GM23338 (cell line): ENCODE measurements around the gene RAB40B. TPM values are rescaled to one million over a fixed set of nuclear protein-coding genes. Genes with fewer than 3 reads are reported as not detected.

Experiments
- ATAC-seq: fragments of 200-7000 bp; cut with Tn5 transposase; 3 replicates; pipeline ENCODE4 v1.9.1; 2020
- DNase-seq: peaks from one replicate; pipeline ENCODE4 v3.0.0-alpha.2; 2015; ENCODE audit warnings: low spot score
- H2AFZ ChIP-seq: fragments of 200-600 bp; sonication (generic); 2 replicates; pipeline ENCODE4 v1.8.0; 2016; ENCODE audit warnings: antibody characterized with exemption, mild to moderate bottlenecking, moderate library complexity
- H3F3A ChIP-seq: fragments of 200-600 bp; sonication (generic); replicated peaks from 2 replicates; pipeline ENCODE4 v1.8.0; 2017; ENCODE audit warnings: antibody characterized with exemption, mixed run types, low read depth
- H3K27ac ChIP-seq: fragments of 200-600 bp; sonication (generic); 2 replicates; pipeline ENCODE4 v1.6.1; 2016; ENCODE audit warnings: low read depth
- H3K27me3 ChIP-seq: fragments of 200-600 bp; sonication (generic); 2 replicates; pipeline ENCODE4 v1.8.0; 2016; ENCODE audit warnings: mild to moderate bottlenecking, mixed run types, moderate library complexity; ENCODE audit not compliant: insufficient read depth
- H3K36me3 ChIP-seq: fragments of 200-600 bp; sonication (generic); 2 replicates; pipeline ENCODE4 v1.8.0; 2016; ENCODE audit warnings: mild to moderate bottlenecking; ENCODE audit not compliant: insufficient read depth
- H3K4me1 ChIP-seq: fragments of 200-600 bp; sonication (generic); 2 replicates; pipeline ENCODE4 v1.8.0; 2016; ENCODE audit warnings: mild to moderate bottlenecking, moderate library complexity; ENCODE audit not compliant: insufficient read depth
- H3K4me2 ChIP-seq: fragments of 200-600 bp; sonication (generic); 2 replicates; pipeline ENCODE4 v1.7.1; 2017; ENCODE audit warnings: mixed run types
- H3K4me3 ChIP-seq: fragments of 200-600 bp; sonication (generic); 2 replicates; pipeline ENCODE4 v1.6.1; 2016; ENCODE audit warnings: mixed run types
- H3K79me2 ChIP-seq: fragments of 200-600 bp; sonication (generic); replicated peaks from 2 replicates; pipeline ENCODE4 v1.8.0; 2017; ENCODE audit warnings: mild to moderate bottlenecking; ENCODE audit not compliant: insufficient read depth
- H3K9me2 ChIP-seq: fragments of 200-600 bp; sonication (generic); 2 replicates; pipeline ENCODE4 v1.8.0; 2017; ENCODE audit not compliant: insufficient read depth
- H4K20me1 ChIP-seq: fragments of 200-600 bp; sonication (generic); replicated peaks from 2 replicates; pipeline ENCODE4 v1.8.0; 2017; ENCODE audit warnings: mild to moderate bottlenecking; ENCODE audit not compliant: insufficient read depth
- H3K27ac Mint-ChIP-seq: 2 replicates; pipeline ENCODE4 v1.8.0; 2020; ENCODE audit warnings: inconsistent platforms, mild to moderate bottlenecking, moderate library complexity, mixed read lengths
- H3K27me3 Mint-ChIP-seq: 3 replicates; pipeline ENCODE4 v1.8.0; 2022; ENCODE audit warnings: low read depth, mild to moderate bottlenecking, moderate library complexity, mixed read lengths, inconsistent platforms; ENCODE audit not compliant: insufficient read depth, poor library complexity
- H3K36me3 Mint-ChIP-seq: 3 replicates; pipeline ENCODE4 v1.8.0; 2021; ENCODE audit warnings: low read depth, mild to moderate bottlenecking, inconsistent platforms, moderate library complexity, mixed read lengths
- H3K4me1 Mint-ChIP-seq: 3 replicates; pipeline ENCODE4 v1.8.0; 2020; ENCODE audit warnings: mild to moderate bottlenecking, inconsistent platforms, mixed read lengths
- H3K4me3 Mint-ChIP-seq: 3 replicates; pipeline ENCODE4 v1.8.0; 2021; ENCODE audit warnings: moderate library complexity, mild to moderate bottlenecking, inconsistent platforms, mixed read lengths
- H3K9me3 Mint-ChIP-seq: 3 replicates; pipeline ENCODE4 v1.8.0; 2020; ENCODE audit warnings: moderate library complexity, mild to moderate bottlenecking, inconsistent platforms, mixed read lengths
- EZH2 ChIP-seq: fragments of 200-600 bp; sonication (generic); IDR thresholded peaks from one replicate; pipeline ENCODE4 v1.8.0; 2017; ENCODE audit warnings: antibody characterized with exemption, mild to moderate bottlenecking, low read depth; ENCODE audit not compliant: unreplicated experiment
- EZH2phosphoT487 ChIP-seq: fragments of 200-600 bp; sonication (generic); IDR thresholded peaks from one replicate; pipeline ENCODE4 v1.8.1; 2018; ENCODE audit warnings: antibody characterized with exemption; ENCODE audit not compliant: unreplicated experiment
- JUNB ChIP-seq: IDR thresholded peaks from one replicate; pipeline ENCODE4 v1.6.1; 2016; ENCODE audit warnings: antibody characterized with exemption; ENCODE audit not compliant: unreplicated experiment
- NANOG ChIP-seq: IDR thresholded peaks from 2 replicates; pipeline ENCODE4 v1.6.1; 2016; ENCODE audit warnings: antibody characterized with exemption, borderline replicate concordance
- POLR2AphosphoS5 ChIP-seq: IDR thresholded peaks from 2 replicates; pipeline ENCODE4 v1.6.1; 2016; ENCODE audit warnings: antibody characterized with exemption, low read depth
- STAT1 ChIP-seq: IDR thresholded peaks from one replicate; pipeline ENCODE4 v1.6.1; 2016; ENCODE audit warnings: antibody characterized with exemption; ENCODE audit not compliant: unreplicated experiment
- ZNF114 ChIP-seq: fragments of 250-450 bp; sonication (Bioruptor Pico); IDR thresholded peaks from 2 replicates; pipeline ENCODE4 v1.5.0; 2020; ENCODE audit warnings: mild to moderate bottlenecking, moderate library complexity
- ZNF331 ChIP-seq: fragments of 250-450 bp; sonication (Bioruptor Pico); IDR thresholded peaks from 2 replicates; pipeline ENCODE4 v1.5.0; 2020; ENCODE audit warnings: low read depth, mild to moderate bottlenecking, moderate library complexity
- ZNF462 ChIP-seq: fragments of 250-450 bp; sonication (Bioruptor Pico); IDR thresholded peaks from 2 replicates; pipeline ENCODE4 v1.5.0; 2020; ENCODE audit warnings: mild to moderate bottlenecking, moderate library complexity
- polyA plus RNA-seq: library from polyadenylated mRNA; unstranded; fragments of >200 nt; fragmentation: Nextera tagmentation; extraction: Ambion mirVana; gene quantifications from 2 replicates; pipeline ENCODE4 v1.2.1, GENCODE V29; 2016
- total RNA-seq: library from RNA; depleted of rRNA; stranded (reverse); fragments of >200 nt; shearing (Covaris generic); gene quantifications from 2 replicates; pipeline ENCODE4 v1.2.3, GENCODE V29; 2014
- TF ChIP-seq, protein P1 (sequence below), 2 experiments: fragments of 200-600 bp in 1 of 2; sonication (generic) in 1 of 2; conservative IDR thresholded peaks; 2 replicates each; pipeline versions ENCODE4 v1.5.1 to v1.6.1; 2016 to 2017; ENCODE audit warnings: antibody characterized with exemption in 2 of 2, low read depth in 2 of 2, mild to moderate bottlenecking in 2 of 2, moderate library complexity in 1 of 2
- TF ChIP-seq, protein P2 (sequence below): IDR thresholded peaks from 2 replicates; pipeline ENCODE4 v1.6.1; 2016; ENCODE audit warnings: antibody characterized with exemption

RAB40B gene
- total and polyA plus RNA-seq, 2 experiments from 2014 or later = 4.2 to 5.2 TPM

DNA sequence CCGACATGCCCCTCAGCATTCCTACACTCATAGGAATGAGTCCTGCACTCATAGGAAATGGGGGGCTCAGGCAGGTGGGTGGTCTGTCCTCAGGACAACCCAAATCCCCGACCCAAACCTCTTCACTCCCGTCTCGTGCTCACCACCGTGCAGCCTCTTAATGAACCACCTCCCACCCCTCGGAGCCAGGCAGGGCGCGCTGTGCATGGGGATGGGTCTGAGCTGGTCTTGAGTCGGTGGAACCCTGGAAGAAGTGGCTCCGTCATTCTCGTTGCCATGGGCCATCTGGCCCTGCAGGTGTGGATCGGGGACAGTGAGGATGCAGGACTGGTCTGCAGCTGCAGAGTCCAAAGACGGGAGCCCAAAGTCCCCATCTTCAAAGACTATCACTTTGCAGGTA is 6.4 kb upstream of the RAB40B start (continued):
- TF ChIP-seq, protein P1, sequence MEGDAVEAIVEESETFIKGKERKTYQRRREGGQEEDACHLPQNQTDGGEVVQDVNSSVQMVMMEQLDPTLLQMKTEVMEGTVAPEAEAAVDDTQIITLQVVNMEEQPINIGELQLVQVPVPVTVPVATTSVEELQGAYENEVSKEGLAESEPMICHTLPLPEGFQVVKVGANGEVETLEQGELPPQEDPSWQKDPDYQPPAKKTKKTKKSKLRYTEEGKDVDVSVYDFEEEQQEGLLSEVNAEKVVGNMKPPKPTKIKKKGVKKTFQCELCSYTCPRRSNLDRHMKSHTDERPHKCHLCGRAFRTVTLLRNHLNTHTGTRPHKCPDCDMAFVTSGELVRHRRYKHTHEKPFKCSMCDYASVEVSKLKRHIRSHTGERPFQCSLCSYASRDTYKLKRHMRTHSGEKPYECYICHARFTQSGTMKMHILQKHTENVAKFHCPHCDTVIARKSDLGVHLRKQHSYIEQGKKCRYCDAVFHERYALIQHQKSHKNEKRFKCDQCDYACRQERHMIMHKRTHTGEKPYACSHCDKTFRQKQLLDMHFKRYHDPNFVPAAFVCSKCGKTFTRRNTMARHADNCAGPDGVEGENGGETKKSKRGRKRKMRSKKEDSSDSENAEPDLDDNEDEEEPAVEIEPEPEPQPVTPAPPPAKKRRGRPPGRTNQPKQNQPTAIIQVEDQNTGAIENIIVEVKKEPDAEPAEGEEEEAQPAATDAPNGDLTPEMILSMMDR (conservative IDR thresholded peaks at IDR 0.05; ENCODE audit: low read depth in 2 of 2) = no peak
- TF ChIP-seq, protein P2, sequence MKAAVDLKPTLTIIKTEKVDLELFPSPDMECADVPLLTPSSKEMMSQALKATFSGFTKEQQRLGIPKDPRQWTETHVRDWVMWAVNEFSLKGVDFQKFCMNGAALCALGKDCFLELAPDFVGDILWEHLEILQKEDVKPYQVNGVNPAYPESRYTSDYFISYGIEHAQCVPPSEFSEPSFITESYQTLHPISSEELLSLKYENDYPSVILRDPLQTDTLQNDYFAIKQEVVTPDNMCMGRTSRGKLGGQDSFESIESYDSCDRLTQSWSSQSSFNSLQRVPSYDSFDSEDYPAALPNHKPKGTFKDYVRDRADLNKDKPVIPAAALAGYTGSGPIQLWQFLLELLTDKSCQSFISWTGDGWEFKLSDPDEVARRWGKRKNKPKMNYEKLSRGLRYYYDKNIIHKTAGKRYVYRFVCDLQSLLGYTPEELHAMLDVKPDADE = no peak
- TF ChIP-seq STAT1 = no peak
- no peak for TF ChIP-seq EZH2
- TF ChIP-seq ZNF114 (CRISPR knock-in tag) = no peak
- TF ChIP-seq JUNB = no peak
- no peak for TF ChIP-seq POLR2AphosphoS5

- no peak overlapping the region for H3K27ac Mint-ChIP-seq
- H3K36me3 ChIP-seq = no peaks in the 10 kb centered on the region
- H3K9me2 ChIP-seq = no peaks in the 10 kb centered on the region
- H3K27me3 Mint-ChIP-seq = peaks cover 11% of the 10 kb centered on the region
- no peak overlapping the region for H3K27ac ChIP-seq
- ATAC-seq (no peak), DNase-seq (no peak)
- no peaks in the 10 kb centered on the region; the same call in 2 of the 3 replicates for H3K36me3 Mint-ChIP-seq
- H3K27me3 ChIP-seq = peaks cover 7% of the 10 kb centered on the region; the same call in 1 of the 2 replicates
- H3K4me3 Mint-ChIP-seq = no peak overlapping the region
- no peaks in the 10 kb centered on the region for H4K20me1 ChIP-seq
- no peak overlapping the region for H3K4me3 ChIP-seq
- H3K4me2 ChIP-seq = no peak overlapping the region
- no peaks in the 10 kb centered on the region for H3K79me2 ChIP-seq
- H3F3A ChIP-seq = 0 out of 2 replicates have a peak, but pooled peaks cover 5% of the 10 kb centered on the region
- H2AFZ ChIP-seq = no peak overlapping the region
- no peaks in the 10 kb centered on the region for H3K4me1 ChIP-seq
- H3K9me3 Mint-ChIP-seq = no peaks in the 10 kb centered on the region
- no peaks in the 10 kb centered on the region for H3K4me1 Mint-ChIP-seq
- TF ChIP-seq ZNF462 = no peak
- no peak for TF ChIP-seq EZH2phosphoT487
- TF ChIP-seq EZH2 = no peak
- TF ChIP-seq POLR2AphosphoS5 = no peak
- no peak for TF ChIP-seq NANOG
- no peak for TF ChIP-seq ZNF331 (CRISPR knock-in tag)
- TF ChIP-seq, protein P1 (conservative IDR thresholded peaks at IDR 0.05; ENCODE audit: low read depth in 2 of 2) = no peak
- TF ChIP-seq ZNF114 (CRISPR knock-in tag) = no peak
Measured at GRCh38 chr17:82703935-82704865, 5.7 kb upstream of the RAB40B start.
